Lung microvascular endothelial cell (primary cell): ENCODE data around the gene TOM1L2. TPM values are rescaled to one million over a fixed set of nuclear protein-coding genes. Genes with fewer than 3 reads are reported as not detected.
A peak's percentile ranks its signal among the peaks of the same experiment; 100 is the strongest.
"Not testable (repeated sequence)": the region's sequence is repeated elsewhere in the genome, so short reads cannot be mapped to it uniquely, and the experiment has no call there.

Experiments
- DNase-seq, 2 donors: peaks; one replicate each; pipeline versions ENCODE4 v3.0.0 to v3.0.0-alpha.2; 2010; ENCODE audit warnings: low read depth in 2 of 2
- total RNA-seq: library from RNA; depleted of rRNA; stranded (reverse); fragments of >200 nt; gene quantifications from 2 replicates; pipeline ENCODE4 v1.2.1, GENCODE V29; 2014

The TOM1L2 gene
- total RNA-seq, 1 donor from 2014 or later, result 18.5 TPM

DNA sequence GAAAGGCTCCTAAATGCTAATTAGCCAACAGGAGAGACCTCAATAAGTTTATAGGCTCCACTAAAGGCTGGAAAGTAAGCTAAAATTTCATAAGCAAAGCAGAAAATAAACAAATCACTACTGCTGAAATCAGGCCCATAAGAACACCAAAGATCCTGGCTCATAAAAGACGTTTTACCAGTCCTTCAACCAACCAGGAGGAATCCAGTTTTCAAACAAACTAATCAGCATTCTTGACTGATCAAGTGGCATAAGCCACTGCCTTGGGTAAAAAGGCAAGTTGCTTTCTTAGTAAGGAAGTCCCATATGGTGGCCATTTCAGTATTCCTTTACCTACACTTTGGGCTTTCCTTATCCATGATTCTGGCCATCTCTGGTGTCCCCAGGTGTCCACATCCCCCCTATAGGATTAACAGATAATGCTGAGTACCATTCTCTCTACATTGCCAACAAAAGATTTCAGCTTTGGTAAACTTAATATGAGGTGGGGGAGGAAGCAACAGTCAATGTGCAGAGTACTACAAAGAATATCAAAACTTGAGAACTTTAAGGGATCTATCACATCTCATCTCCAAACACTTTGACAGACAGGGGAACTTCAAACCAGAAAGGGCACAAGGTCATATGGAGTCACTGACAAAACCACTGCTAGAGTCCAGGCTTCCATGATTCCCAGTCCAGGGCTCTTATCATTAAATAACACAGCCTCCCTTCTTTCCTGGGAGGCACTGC, 1.3 kb downstream of the TOM1L2 start:
- no peak for DNase-seq

DNA sequence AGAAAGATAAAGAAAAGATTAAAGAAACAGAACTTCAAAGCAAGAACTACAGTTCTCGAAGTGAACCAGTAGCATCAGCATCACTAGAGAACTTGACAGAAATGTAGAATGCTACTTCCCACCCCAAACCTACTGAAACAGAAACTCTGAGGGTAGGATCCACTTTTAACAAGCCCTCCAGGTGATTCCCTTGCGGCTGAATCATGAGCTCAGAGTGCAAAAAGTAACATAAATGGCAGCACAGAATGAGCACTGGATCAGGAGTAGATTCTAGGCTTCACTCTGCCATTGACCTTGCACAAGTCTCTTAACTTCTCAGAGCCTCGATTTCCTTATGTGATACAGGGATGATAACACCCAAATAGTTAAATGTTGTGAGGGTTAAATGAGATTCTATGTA, 5.8 kb downstream of the TOM1L2 start:
- no peak for DNase-seq

DNA sequence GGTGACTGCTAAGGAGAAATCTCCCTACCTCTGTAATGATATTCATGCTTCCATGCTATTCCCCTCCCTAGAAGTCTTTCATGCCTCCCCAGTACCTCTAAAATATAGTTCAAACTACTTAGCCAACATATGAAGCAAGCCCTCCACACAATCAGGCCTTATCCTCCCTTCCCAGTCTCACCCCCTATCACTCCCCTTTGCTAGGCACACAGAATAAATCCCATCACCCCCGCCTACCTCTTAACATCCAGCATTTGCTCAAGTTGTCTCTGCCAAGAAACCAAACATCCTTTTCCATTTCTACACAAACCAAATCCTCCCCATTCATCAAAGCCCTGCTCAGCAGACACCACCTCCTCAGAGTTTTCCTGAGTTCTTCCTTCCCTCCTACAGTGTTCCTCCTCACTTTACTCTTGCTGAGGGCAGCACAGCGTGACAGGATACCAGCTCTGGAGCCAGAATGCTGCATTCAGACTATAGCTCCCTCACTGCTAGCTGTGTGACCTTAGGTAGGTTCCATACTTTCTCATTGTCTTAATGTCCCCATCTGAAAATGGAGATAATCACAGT, 7.0 kb downstream of the TOM1L2 start:
- DNase-seq, result no peak

- DNase-seq, result no peak
Observed at GRCh38 chr17:17964710-17965109, 7.5 kb downstream of the TOM1L2 start.

DNA sequence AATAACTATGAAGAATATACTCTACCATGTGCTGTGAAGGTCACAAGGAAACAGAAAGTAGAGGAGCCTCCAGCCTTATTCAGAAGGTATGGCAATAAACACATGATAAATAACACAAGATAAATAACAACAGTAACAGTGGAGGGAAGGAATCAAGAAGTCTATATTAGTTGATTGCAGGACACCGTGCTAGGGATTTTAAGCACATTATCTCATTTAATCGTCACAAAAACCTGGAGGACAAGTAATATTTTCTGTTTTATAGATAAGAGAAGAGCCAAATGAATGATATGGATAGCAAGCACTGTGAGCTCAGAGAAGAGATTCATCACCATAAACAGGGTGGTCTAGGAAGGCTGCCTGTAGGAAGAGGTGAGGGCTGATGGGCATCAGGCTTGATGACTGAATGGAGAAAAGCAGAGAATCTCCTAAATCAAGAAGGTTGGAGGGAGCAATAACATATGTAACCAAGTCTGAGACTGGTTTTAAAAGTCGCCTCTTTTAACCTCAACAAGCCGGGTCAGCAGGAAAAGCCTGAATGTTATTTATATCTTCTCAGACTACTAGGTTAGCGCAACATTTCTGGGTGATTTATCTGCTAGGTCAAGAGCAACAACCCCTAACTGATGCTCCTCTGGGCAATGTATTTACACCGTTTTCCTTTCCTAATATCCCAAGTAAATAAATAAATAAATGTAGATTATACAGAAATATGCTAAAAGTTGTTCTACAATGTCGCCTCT, 8.3 kb downstream of the TOM1L2 start:
- no peak for DNase-seq

- DNase-seq, result no peak
Observed at GRCh38 chr17:17963066-17963465, 9.1 kb downstream of the TOM1L2 start.

- DNase-seq, result no peak
Observed at GRCh38 chr17:17960500-17961030, 11.6 kb downstream of the TOM1L2 start.

- DNase-seq, result peak in 1 of 2 donors; percentile 65
Observed at GRCh38 chr17:17959520-17960361, 12.5 kb downstream of the TOM1L2 start.

- DNase-seq, result peak; percentile 17 to 35
Observed at GRCh38 chr17:17958982-17959381, 13.2 kb downstream of the TOM1L2 start.

DNA sequence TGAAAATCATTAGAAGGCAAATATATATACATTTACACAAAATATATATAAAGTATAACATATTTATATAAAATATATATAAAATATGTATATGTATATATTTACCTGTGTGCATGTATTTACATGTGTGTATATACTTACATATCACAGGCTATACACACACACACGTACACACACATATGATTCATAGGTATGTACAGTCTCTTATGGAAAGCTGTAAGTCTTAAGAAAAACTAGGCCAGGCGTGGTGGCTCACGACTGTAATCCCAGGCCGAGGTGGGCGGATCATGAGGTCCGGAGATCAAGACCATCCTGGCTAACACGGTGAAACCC, 14.7 kb downstream of the TOM1L2 start:
- DNase-seq, result peak in 1 of 2 donors; percentile 16

- DNase-seq, result not testable (repeated sequence)
Observed at GRCh38 chr17:17955790-17956341, 16.3 kb downstream of the TOM1L2 start.

DNA sequence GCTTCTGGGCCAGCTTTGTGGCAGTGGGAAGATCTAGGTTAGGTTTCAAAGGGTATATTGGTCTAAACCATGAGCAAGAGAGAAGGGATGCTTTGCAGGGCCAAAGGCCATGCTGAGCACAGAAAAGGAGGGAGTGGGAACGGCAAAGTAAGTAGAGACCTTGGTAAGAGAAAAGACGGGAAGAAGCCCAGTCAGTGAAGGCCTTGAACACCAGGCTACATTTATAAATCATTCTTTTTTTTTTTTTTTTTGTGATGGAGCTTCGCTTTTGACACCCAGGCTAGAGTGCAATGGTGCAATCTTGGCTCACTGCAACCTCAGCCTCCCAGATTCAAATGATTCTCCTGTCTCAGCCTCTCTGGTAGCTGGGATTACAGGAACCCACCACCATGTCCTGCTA, 18.1 kb downstream of the TOM1L2 start:
- no peak for DNase-seq

DNA sequence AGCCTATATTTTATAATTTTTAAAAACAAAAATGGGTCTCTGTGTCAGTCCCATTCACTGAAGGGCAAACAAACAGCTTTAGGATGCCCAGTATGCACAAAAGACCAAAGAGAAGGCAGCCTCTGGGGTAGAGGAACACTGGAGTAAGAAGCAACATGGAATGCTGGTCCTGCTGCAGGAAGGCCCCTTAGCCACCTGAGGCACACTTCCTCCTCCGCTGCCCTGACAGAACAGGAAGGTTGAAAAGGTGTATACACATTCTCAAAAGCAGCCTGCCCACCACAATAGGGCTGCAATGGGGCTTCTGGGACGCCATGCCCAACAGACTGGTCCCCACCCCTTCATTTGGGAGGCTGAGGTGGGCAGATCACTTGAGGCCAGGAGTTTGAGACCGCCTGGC, 19.5 kb downstream of the TOM1L2 start:
- DNase-seq, result no peak

GRCh38 chr17:17951524-17951923, 20.7 kb downstream of the TOM1L2 start:
- no peak for DNase-seq

- DNase-seq, result no peak
Observed at GRCh38 chr17:17950806-17951205, 21.4 kb downstream of the TOM1L2 start.

DNA sequence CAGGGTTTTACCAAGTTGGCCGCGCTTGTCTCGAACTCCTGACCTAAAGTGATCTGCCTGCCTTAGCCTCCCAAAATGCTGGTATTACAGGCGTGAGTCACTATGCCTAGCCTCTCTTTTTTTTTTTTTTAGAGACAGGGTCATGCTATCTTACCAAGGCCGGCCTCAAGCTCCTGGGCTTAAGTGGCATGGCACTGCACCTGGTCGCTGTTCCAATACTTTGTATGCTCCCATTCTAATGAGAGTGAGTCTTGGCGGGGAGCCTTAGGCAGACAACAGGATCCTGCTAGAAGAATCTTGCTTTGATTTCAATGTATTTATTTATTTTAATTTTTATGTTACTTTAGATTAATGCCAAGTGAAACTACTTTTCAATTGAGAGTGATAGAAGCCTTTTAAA, 21.9 kb downstream of the TOM1L2 start:
- DNase-seq, result no peak

DNA sequence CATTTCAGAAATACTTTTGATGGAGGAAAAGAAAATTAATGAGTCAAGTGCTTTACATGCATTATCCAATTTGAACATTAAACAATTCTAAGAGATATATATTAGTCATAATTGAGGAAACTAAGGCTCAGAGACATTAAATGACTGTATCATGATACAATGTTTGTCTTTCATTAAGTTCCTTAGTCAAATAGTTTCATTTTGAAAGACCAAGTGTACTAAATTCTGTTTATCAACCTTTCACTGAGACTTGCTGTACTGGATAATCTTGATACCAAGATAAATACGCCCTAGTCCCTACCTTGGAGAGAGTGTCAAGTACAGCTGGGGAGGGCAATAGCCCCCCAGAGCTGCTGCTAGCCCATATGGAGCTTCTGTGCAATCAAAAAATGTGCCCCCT, 24.2 kb downstream of the TOM1L2 start:
- peak in 1 of 2 donors; percentile 9 for DNase-seq

DNA sequence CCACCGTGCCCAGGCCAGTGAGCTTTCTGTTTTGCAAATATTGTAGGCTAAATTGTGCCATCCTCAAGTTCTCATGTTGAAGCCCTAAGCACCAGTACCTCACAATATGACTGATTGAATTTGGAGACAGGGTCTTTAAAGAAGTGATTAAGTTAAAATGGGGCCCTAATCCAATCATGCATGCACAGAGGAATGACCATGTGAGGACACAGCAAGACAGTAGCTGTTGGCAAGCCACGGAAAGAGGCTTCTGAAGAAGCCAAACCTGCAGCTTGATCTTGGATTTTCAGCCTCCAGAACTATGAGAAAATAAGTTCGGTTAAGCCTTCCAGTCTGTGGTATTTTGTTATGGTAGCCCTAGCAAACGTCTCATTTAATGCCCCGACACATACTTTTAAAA, 24.9 kb downstream of the TOM1L2 start:
- no peak for DNase-seq

DNA sequence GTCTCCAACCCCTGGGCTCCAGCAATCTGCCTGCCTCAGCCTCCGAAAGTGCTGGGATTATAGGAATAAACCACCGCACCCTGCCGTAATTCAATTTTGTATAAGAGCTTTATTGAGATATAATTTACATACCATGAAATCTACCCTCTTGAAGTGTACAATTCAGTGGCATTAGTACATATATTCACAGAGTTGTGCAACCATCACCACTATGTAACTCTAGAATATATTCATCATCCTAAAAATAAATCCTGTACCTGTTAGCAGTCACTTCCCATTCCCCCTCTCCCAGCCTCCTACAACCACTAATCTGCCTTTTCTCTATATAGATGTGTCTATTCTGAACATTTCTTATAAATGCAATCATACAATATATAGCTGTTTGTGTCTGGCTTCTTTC, 26.1 kb downstream of the TOM1L2 start:
- DNase-seq, result no peak

DNA sequence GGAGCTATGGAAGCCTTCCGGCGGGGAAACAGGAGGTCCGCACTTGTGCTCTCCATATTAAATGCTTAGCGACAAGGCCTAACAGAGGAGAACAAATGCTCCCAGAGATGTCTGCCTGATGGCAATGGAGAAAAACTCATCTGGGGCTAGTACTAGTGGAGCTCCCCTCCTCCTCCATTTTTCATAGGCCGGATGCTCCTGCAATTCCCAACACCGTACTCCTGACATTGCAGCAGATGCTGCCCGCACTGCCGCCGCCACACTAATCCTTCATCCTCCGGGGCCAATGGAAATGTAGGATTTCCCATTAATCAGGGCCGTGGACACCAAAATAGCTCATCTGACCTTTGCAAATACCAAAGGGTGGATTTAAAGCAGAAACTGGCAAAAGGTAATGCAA, 27.5 kb downstream of the TOM1L2 start:
- DNase-seq, result no peak

DNA sequence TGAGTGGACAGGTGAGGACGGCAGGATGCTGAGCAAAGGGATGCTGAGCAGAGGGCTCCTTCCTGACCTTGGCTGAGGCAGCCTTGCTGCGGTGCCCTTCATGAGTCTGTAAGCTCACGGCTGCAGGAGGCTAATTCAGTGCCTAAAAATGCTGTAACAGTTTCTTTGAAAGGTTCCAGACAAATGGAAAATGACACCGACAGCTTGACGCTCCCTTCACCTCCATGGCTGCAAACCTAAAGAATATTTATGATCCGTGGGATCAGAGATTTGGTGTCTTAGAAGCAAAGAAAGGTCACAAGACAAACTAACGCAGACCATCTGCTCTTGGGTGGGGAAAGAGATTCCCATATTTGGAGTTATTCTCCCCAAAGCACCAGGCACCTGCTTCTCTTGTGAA, 28.0 kb downstream of the TOM1L2 start:
- DNase-seq, result no peak
